Measurements from ENCODE around the gene ABCD4. TPM values are rescaled to one million over a fixed set of nuclear protein-coding genes. Genes with fewer than 3 reads are reported as not detected.

ABCD4 gene
- total RNA-seq, 4 donors from 2014 or later: 20.0 to 45.4 (median 33.0) TPM

GRCh38 chr14:74248017-74248416 is 54.7 kb downstream of the ABCD4 start:
- ATAC-seq: no peak
- Histone ChIP-seq H3K9me3 (no peaks in the 10 kb centered on the region), H3K27me3 (peaks cover 81% of the 10 kb centered on the region), H3K4me1 (no peaks in the 10 kb centered on the region), H3K27ac (no peak overlapping the region), H3K36me3 (no peaks in the 10 kb centered on the region), H3K4me3 (no peak overlapping the region)
- WGBS, 2 donors (ENCODE audit: low coverage in 1 of 2): 40 to 60% methylated on average over 1 to 3 of the region's 6 CpGs
- TF ChIP-seq EP300 (IDR thresholded peaks at IDR 0.05) (no peak), POLR2AphosphoS5 (IDR thresholded peaks at IDR 0.05) (no peak), CTCF (IDR thresholded peaks at IDR 0.05) (no peak), POLR2A (IDR thresholded peaks at IDR 0.05) (no peak)

- Histone ChIP-seq H3K4me3 (no peak overlapping the region), H3K4me1 (peaks cover 0 to 8% (median 7%) of the 10 kb centered on the region in 3 donors), H3K36me3 (no peaks in the 10 kb centered on the region), H3K27me3 (peaks cover 91% of the 10 kb centered on the region), H3K27ac (no peak overlapping the region), H3K9me3 (no peaks in the 10 kb centered on the region)
- ATAC-seq: no peak
- TF ChIP-seq POLR2AphosphoS5 (IDR thresholded peaks at IDR 0.05) (no peak), POLR2A (IDR thresholded peaks at IDR 0.05) (no peak), CTCF (IDR thresholded peaks at IDR 0.05) (no peak), EP300 (IDR thresholded peaks at IDR 0.05) (no peak)
- 69% methylated on average over 3 to 5 of the region's 8 CpGs for WGBS, 2 donors (ENCODE audit: low coverage in 1 of 2)
These were observed 56.2 kb downstream of the ABCD4 start for GRCh38 chr14:74246542-74246941.

- Histone ChIP-seq H3K4me3 (no peak overlapping the region), H3K27ac (no peak overlapping the region), H3K4me1 (peaks cover 0 to 20% (median 20%) of the 10 kb centered on the region in 3 donors), H3K36me3 (no peaks in the 10 kb centered on the region), H3K27me3 (peaks cover 95% of the 10 kb centered on the region), H3K9me3 (no peaks in the 10 kb centered on the region)
- no peak for TF ChIP-seq CTCF (IDR thresholded peaks at IDR 0.05)
- no peak for TF ChIP-seq POLR2AphosphoS5 (IDR thresholded peaks at IDR 0.05)
- TF ChIP-seq POLR2A (IDR thresholded peaks at IDR 0.05): no peak
- no peak for TF ChIP-seq EP300 (IDR thresholded peaks at IDR 0.05)
- ATAC-seq: no peak
- 36 to 70% methylated on average over 2 of the region's 7 CpGs for WGBS, 2 donors (ENCODE audit: low coverage in 1 of 2)
These were observed 57.4 kb downstream of the ABCD4 start for GRCh38 chr14:74245292-74245691.

GRCh38 chr14:74244115-74244514 is 58.6 kb downstream of the ABCD4 start:
- Histone ChIP-seq H3K4me3 (no peak overlapping the region), H3K36me3 (no peaks in the 10 kb centered on the region), H3K27ac (no peak overlapping the region), H3K27me3 (peaks cover 97% of the 10 kb centered on the region), H3K9me3 (no peaks in the 10 kb centered on the region), H3K4me1 (peaks cover 0 to 31% (median 28%) of the 10 kb centered on the region in 3 donors)
- TF ChIP-seq POLR2AphosphoS5 (IDR thresholded peaks at IDR 0.05) (no peak), CTCF (IDR thresholded peaks at IDR 0.05) (no peak), EP300 (IDR thresholded peaks at IDR 0.05) (no peak), POLR2A (IDR thresholded peaks at IDR 0.05) (no peak)
- ATAC-seq: no peak
- WGBS, 2 donors (ENCODE audit: low coverage in 1 of 2): 25% methylated on average over 2 of the region's 3 CpGs; no CpG with 5 or more reads in 1 of the 2 donors

- no peaks in the 10 kb centered on the region for H3K36me3 ChIP-seq
- H3K27ac ChIP-seq: no peak overlapping the region
- peaks cover 0 to 31% (median 28%) of the 10 kb centered on the region in 3 donors for H3K4me1 ChIP-seq
- peaks cover 98% of the 10 kb centered on the region for H3K27me3 ChIP-seq
- no peak overlapping the region for H3K4me3 ChIP-seq
- TF ChIP-seq POLR2AphosphoS5 (IDR thresholded peaks at IDR 0.05): no peak
- no peak for TF ChIP-seq EP300 (IDR thresholded peaks at IDR 0.05)
- ATAC-seq: no peak
- WGBS, 2 donors (ENCODE audit: low coverage in 1 of 2): 5 to 30% methylated on average over 2 to 5 of the region's 5 CpGs
- no peaks in the 10 kb centered on the region for H3K9me3 ChIP-seq
These were observed 59.7 kb downstream of the ABCD4 start for GRCh38 chr14:74243051-74243450.

All from gastroesophageal sphincter (tissue), 4 donors.